Lower leg skin (tissue), 4 donors: ENCODE measurements around the gene MTRF1. TPM values are rescaled to one million over a fixed set of nuclear protein-coding genes. Genes with fewer than 3 reads are reported as not detected.

Experiments used
- DNase-seq, 2 donors: peaks; one replicate each; pipeline ENCODE4 v3.0.0-alpha.2; 2019; ENCODE audit warnings: low spot score in 2 of 2
- H3K4me3 ChIP-seq: fragments of 200-600 bp; sonication (generic); 2 replicates; pipeline ENCODE4 v1.5.1; 2017; ENCODE audit warnings: mild to moderate bottlenecking, low read depth; ENCODE audit not compliant: poor library complexity, severe bottlenecking
- CTCF ChIP-seq, 3 donors: fragments of 450-650 bp; IDR thresholded peaks; one replicate each; pipeline ENCODE4 v1.5.1; 2016; ENCODE audit warnings: antibody characterized with exemption in 3 of 3, mild to moderate bottlenecking in 3 of 3, moderate library complexity in 2 of 3
- POLR2A ChIP-seq, 2 donors: fragments of 450-650 bp; IDR thresholded peaks; one replicate each; pipeline ENCODE4 v1.6.1; 2016 to 2017; ENCODE audit warnings: antibody characterized with exemption in 2 of 2, mild to moderate bottlenecking in 1 of 2, moderate library complexity in 1 of 2
- whole genome bisulfite sequencing, 2 donors: methylation state at CpG; one replicate each; pipeline ENCODE4 v1.1.5; 2018; 5-methylcytosine and 5-hydroxymethylcytosine counted together
- intact Hi-C: fragments of 100-400 bp; cut with DNase I; formaldehyde crosslinking; loops from one replicate; pipeline ENCODE4 v1.15.0; 2023; ENCODE audit warnings: low total_unique reads
- total RNA-seq, 4 donors: library from RNA; depleted of rRNA; stranded (reverse); fragments of >200 nt; gene quantifications; one replicate each; pipeline ENCODE4 v1.1.0, GENCODE V29; 2016

The MTRF1 gene
- total RNA-seq, 4 donors from 2014 or later = 4.2 to 13.5 (median 6.1) TPM

GRCh38 chr13:41307884-41308640 is 44.7 kb upstream of the MTRF1 start:
- TF ChIP-seq CTCF (IDR thresholded peaks at IDR 0.05) = no peak
- TF ChIP-seq POLR2A (IDR thresholded peaks at IDR 0.05) = no peak
- 82 to 88% methylated on average over 11 of the region's 11 CpGs for whole genome bisulfite sequencing, 2 donors
- no peak overlapping the region for H3K4me3 ChIP-seq
- DNase-seq = no peak
- intact Hi-C loops = no loop called here

GRCh38 chr13:41306271-41307145 is 43.1 kb upstream of the MTRF1 start:
- intact Hi-C loops = no loop called here
- DNase-seq = no peak
- TF ChIP-seq POLR2A (IDR thresholded peaks at IDR 0.05) = no peak
- TF ChIP-seq CTCF (IDR thresholded peaks at IDR 0.05) = no peak
- 64 to 72% methylated on average over 15 of the region's 15 CpGs for WGBS, 2 donors
- no peak overlapping the region for H3K4me3 ChIP-seq

GRCh38 chr13:41304551-41304950 is 41.2 kb upstream of the MTRF1 start:
- intact Hi-C loops = no loop called here
- H3K4me3 ChIP-seq = no peak overlapping the region
- TF ChIP-seq POLR2A (IDR thresholded peaks at IDR 0.05) = no peak
- no peak for DNase-seq

GRCh38 chr13:41302743-41303142 is 39.4 kb upstream of the MTRF1 start:
- TF ChIP-seq POLR2A (IDR thresholded peaks at IDR 0.05) = no peak
- TF ChIP-seq CTCF (IDR thresholded peaks at IDR 0.05) = no peak
- 74 to 84% methylated on average over 3 of the region's 3 CpGs for WGBS, 2 donors
- no peak for DNase-seq
- intact Hi-C loops = no loop called here
- no peak overlapping the region for H3K4me3 ChIP-seq

- H3K4me3 ChIP-seq = no peak overlapping the region
- TF ChIP-seq CTCF (IDR thresholded peaks at IDR 0.05) = no peak
- no peak for TF ChIP-seq POLR2A (IDR thresholded peaks at IDR 0.05)
- WGBS, 2 donors = 91 to 93% methylated on average over 4 of the region's 4 CpGs
- no peak for DNase-seq
- intact Hi-C loops = no loop called here
These were observed 36.1 kb upstream of the MTRF1 start for GRCh38 chr13:41299316-41300094.
